ENCODE data around the gene SYNM.

DNA sequence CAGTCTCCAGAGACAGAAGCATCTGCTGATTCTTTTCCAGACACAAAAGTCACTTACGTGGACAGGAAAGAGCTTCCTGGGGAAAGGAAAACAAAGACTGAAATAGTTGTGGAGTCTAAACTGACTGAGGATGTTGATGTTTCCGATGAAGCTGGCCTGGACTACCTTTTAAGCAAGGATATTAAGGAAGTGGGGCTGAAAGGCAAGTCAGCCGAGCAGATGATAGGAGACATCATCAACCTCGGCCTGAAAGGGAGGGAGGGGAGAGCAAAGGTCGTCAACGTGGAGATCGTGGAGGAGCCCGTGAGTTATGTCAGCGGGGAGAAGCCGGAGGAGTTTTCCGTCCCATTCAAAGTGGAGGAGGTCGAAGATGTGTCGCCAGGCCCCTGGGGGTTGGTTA lies 25.4 kb downstream of the SYNM start:
- TF ChIP-seq HDAC6 (IDR thresholded peaks at IDR 0.05; ENCODE audit: low read depth, low read length) = no peak
- TF ChIP-seq, protein P1, sequence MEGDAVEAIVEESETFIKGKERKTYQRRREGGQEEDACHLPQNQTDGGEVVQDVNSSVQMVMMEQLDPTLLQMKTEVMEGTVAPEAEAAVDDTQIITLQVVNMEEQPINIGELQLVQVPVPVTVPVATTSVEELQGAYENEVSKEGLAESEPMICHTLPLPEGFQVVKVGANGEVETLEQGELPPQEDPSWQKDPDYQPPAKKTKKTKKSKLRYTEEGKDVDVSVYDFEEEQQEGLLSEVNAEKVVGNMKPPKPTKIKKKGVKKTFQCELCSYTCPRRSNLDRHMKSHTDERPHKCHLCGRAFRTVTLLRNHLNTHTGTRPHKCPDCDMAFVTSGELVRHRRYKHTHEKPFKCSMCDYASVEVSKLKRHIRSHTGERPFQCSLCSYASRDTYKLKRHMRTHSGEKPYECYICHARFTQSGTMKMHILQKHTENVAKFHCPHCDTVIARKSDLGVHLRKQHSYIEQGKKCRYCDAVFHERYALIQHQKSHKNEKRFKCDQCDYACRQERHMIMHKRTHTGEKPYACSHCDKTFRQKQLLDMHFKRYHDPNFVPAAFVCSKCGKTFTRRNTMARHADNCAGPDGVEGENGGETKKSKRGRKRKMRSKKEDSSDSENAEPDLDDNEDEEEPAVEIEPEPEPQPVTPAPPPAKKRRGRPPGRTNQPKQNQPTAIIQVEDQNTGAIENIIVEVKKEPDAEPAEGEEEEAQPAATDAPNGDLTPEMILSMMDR (IDR thresholded peaks at IDR 0.05; ENCODE audit: control extremely low read depth in 1 of 3, insufficient read depth in 1 of 3, low read depth in 1 of 3, low read length in 3 of 3) = no peak
